Mammary epithelial cell (primary cell): ENCODE measurements around the gene CILP.

Source experiments
- CTCF ChIP-seq, 2 donors: IDR thresholded peaks in 1 of 2; conservative IDR thresholded peaks in 1 of 2; 2 replicates each; pipeline ENCODE4 v1.5.1; 2011 to 2012; ENCODE audit warnings: inconsistent platforms in 2 of 2, low read length in 2 of 2, mild to moderate bottlenecking in 2 of 2, control low read depth in 1 of 2, low read depth in 1 of 2; ENCODE audit not compliant: insufficient read depth in 1 of 2; ENCODE audit errors: extremely low read depth in 1 of 2
- EZH2 ChIP-seq: IDR thresholded peaks from 2 replicates; pipeline ENCODE4 v1.6.1; 2012; ENCODE audit warnings: low read length, inconsistent platforms, borderline replicate concordance

GRCh38 chr15:65211482-65211982 lies 259 bp upstream of the CILP start:
- TF ChIP-seq CTCF (conservative IDR thresholded peaks at IDR 0.05 in 1 of 2, IDR thresholded peaks at IDR 0.05 in 1 of 2; ENCODE audit: extremely low read depth in 1 of 2, insufficient read depth in 1 of 2, low read depth in 1 of 2, low read length in 2 of 2) (no peak), EZH2 (no peak)
